ENCODE results near the gene LTBP1.

LTBP1 gene

DNA sequence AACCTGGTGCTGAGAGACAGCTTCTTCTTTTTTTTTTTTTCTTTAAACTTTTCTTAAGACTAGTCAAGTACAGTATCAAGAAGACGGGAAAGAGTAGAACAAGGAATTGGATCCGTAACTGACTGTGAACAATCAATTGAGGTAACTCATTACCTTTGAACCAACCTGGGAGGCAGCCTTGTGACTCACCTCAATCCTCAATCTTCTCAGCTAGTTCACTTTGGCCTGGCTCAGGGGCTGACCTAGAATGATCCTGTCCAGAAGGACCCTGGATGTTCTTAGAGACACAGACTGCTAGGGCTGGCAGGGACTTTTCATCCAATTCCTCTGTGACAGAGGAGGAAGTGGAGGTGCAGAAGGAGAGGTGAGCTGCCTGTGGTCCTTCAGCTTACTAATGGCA, 1.5 kb upstream of the LTBP1 start:
- Histone ChIP-seq H3K4me1 (ENCODE audit: insufficient read depth, poor library complexity, severe bottlenecking) (no peaks in the 10 kb centered on the region), H3K27me3 (ENCODE audit: insufficient read depth, poor library complexity, severe bottlenecking) (no peaks in the 10 kb centered on the region), H3K36me3 (ENCODE audit: low read depth) (no peaks in the 10 kb centered on the region), H3K4me3 (ENCODE audit: severe bottlenecking) (no peak overlapping the region), H3K27ac (ENCODE audit: poor library complexity, severe bottlenecking) (no peak overlapping the region), H3K9me3 (ENCODE audit: severe bottlenecking) (no peaks in the 10 kb centered on the region)
- TF ChIP-seq, protein P1, sequence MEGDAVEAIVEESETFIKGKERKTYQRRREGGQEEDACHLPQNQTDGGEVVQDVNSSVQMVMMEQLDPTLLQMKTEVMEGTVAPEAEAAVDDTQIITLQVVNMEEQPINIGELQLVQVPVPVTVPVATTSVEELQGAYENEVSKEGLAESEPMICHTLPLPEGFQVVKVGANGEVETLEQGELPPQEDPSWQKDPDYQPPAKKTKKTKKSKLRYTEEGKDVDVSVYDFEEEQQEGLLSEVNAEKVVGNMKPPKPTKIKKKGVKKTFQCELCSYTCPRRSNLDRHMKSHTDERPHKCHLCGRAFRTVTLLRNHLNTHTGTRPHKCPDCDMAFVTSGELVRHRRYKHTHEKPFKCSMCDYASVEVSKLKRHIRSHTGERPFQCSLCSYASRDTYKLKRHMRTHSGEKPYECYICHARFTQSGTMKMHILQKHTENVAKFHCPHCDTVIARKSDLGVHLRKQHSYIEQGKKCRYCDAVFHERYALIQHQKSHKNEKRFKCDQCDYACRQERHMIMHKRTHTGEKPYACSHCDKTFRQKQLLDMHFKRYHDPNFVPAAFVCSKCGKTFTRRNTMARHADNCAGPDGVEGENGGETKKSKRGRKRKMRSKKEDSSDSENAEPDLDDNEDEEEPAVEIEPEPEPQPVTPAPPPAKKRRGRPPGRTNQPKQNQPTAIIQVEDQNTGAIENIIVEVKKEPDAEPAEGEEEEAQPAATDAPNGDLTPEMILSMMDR (IDR thresholded peaks at IDR 0.05; ENCODE audit: poor library complexity, severe bottlenecking): no peak
- DNase-seq (ENCODE audit: low spot score) (no peak), ATAC-seq (ENCODE audit: low read depth) (no peak)

DNA sequence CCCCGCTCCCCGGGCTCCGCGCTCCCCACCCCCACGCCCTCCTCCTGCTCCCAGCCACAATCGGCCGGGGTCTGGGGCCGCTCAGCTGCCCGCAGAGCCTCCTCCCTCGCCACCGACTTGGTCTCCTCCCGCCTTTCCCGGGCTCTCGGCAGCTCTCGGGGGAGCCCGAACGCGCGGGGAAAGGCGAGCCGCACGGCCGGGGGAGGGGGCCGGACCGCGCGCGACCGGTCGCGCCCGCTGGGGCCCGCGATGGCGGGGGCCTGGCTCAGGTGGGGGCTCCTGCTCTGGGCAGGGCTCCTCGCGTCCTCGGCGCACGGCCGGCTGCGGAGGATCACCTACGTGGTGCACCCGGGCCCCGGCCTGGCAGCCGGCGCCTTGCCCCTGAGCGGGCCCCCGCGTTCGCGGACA, 327 bp downstream of the LTBP1 start:
- DNase-seq (ENCODE audit: low spot score) (no peak), ATAC-seq (ENCODE audit: low read depth) (peak; percentile 15)
- H3K4me1 ChIP-seq (ENCODE audit: insufficient read depth, poor library complexity, severe bottlenecking): no peaks in the 10 kb centered on the region
- H3K4me3 ChIP-seq (ENCODE audit: severe bottlenecking): peak overlapping the region; percentile 82
- H3K27me3 ChIP-seq (ENCODE audit: insufficient read depth, poor library complexity, severe bottlenecking): no peaks in the 10 kb centered on the region
- TF ChIP-seq, protein P1 (IDR thresholded peaks at IDR 0.05; ENCODE audit: poor library complexity, severe bottlenecking): no peak
- H3K36me3 ChIP-seq (ENCODE audit: low read depth): no peaks in the 10 kb centered on the region
- H3K27ac ChIP-seq (ENCODE audit: poor library complexity, severe bottlenecking): no peak overlapping the region
- H3K9me3 ChIP-seq (ENCODE audit: severe bottlenecking): no peaks in the 10 kb centered on the region

DNA sequence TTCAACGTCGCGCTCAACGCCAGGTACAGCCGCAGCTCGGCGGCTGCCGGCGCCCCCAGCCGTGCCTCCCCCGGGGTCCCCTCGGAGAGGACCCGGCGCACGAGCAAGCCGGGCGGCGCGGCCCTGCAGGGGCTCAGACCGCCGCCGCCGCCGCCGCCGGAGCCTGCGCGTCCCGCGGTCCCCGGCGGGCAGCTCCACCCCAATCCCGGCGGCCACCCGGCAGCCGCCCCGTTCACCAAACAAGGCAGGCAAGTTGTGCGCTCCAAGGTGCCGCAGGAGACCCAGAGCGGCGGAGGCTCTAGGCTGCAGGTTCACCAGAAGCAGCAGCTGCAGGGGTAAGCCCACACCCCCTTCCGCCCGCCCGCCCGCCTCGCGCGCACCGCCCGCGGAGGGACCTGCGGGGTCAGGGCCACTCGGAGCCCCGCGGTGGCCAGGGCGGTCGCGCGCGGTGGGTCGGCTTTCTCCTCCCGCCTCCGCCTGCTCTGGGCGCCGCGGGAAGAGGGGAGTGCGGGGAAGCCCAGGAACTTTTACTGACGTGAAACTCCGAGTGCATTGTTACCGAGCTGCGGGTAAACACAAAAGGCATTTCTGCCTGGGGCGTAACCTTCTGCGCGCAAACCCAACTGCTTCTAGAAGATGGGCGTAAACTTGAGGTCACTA, 861 bp downstream of the LTBP1 start:
- ATAC-seq (ENCODE audit: low read depth): peak; percentile 51
- no peaks in the 10 kb centered on the region for H3K27me3 ChIP-seq (ENCODE audit: insufficient read depth, poor library complexity, severe bottlenecking)
- H3K4me3 ChIP-seq (ENCODE audit: severe bottlenecking): peak overlapping the region; percentile 82
- no peaks in the 10 kb centered on the region for H3K36me3 ChIP-seq (ENCODE audit: low read depth)
- TF ChIP-seq, protein P1 (IDR thresholded peaks at IDR 0.05; ENCODE audit: poor library complexity, severe bottlenecking): no peak
- no peaks in the 10 kb centered on the region for H3K9me3 ChIP-seq (ENCODE audit: severe bottlenecking)
- no peaks in the 10 kb centered on the region for H3K4me1 ChIP-seq (ENCODE audit: insufficient read depth, poor library complexity, severe bottlenecking)
- H3K27ac ChIP-seq (ENCODE audit: poor library complexity, severe bottlenecking): no peak overlapping the region
- no peak for DNase-seq (ENCODE audit: low spot score)

DNA sequence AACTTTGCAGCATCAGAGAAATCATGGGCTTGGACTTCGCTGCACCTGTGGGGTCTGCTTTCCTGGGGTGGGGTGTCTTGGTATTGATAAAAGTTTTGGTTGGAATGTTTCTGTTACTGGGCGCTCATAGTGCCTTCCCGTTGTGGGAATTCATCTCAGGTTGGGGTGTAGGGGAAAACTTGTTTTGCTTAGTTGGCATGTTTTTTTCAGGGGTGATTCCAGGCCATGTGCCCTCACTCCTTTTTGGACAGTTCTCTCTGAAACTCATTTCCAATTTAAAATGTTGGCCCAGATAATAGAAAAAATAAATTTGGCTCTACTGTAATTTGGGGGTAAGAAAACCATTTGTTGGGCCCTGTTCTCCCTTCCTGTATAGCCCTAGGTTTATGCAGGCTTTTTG, 1.5 kb downstream of the LTBP1 start:
- Histone ChIP-seq H3K4me1 (ENCODE audit: insufficient read depth, poor library complexity, severe bottlenecking) (no peaks in the 10 kb centered on the region), H3K36me3 (ENCODE audit: low read depth) (no peaks in the 10 kb centered on the region), H3K9me3 (ENCODE audit: severe bottlenecking) (no peaks in the 10 kb centered on the region), H3K27ac (ENCODE audit: poor library complexity, severe bottlenecking) (no peak overlapping the region), H3K4me3 (ENCODE audit: severe bottlenecking) (peak overlapping the region; percentile 82), H3K27me3 (ENCODE audit: insufficient read depth, poor library complexity, severe bottlenecking) (no peaks in the 10 kb centered on the region)
- no peak for ATAC-seq (ENCODE audit: low read depth)
- no peak for DNase-seq (ENCODE audit: low spot score)
- TF ChIP-seq, protein P1 (IDR thresholded peaks at IDR 0.05; ENCODE audit: poor library complexity, severe bottlenecking): no peak

DNA sequence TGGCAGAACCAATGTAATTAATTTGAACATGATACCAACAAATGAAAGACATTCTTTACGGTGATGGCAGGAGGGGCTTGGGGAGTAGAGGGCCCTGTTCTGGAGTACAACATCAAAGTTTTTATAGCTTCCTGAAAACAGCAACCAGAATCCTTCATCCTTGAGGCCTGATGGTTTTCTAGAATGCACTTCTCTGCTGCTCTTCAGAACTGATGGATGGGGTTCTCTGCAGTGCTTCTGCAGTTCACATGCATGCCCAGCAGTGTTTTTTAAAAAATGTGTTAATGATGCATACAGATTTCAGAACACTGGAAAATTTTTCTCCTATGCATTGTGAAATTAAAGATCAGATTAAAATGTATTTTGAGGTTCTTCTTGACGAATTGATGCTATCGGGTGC, 2.5 kb downstream of the LTBP1 start:
- Histone ChIP-seq H3K27ac (ENCODE audit: poor library complexity, severe bottlenecking) (no peak overlapping the region), H3K36me3 (ENCODE audit: low read depth) (no peaks in the 10 kb centered on the region), H3K27me3 (ENCODE audit: insufficient read depth, poor library complexity, severe bottlenecking) (no peaks in the 10 kb centered on the region), H3K9me3 (ENCODE audit: severe bottlenecking) (no peaks in the 10 kb centered on the region), H3K4me1 (ENCODE audit: insufficient read depth, poor library complexity, severe bottlenecking) (no peaks in the 10 kb centered on the region), H3K4me3 (ENCODE audit: severe bottlenecking) (no peak overlapping the region)
- ATAC-seq (ENCODE audit: low read depth) (no peak), DNase-seq (ENCODE audit: low spot score) (no peak)
- TF ChIP-seq, protein P1 (IDR thresholded peaks at IDR 0.05; ENCODE audit: poor library complexity, severe bottlenecking): no peak

Data from RWPE2 (cell line).